GM23248 (cell line): Measurements from ENCODE around the gene SLC25A48. TPM values are rescaled to one million over a fixed set of nuclear protein-coding genes. Genes with fewer than 3 reads are reported as not detected.
"Not testable (repeated sequence)": the region's sequence is repeated elsewhere in the genome, so short reads cannot be mapped to it uniquely, and the experiment has no call there.

Experiments
- DNase-seq: peaks from one replicate; pipeline ENCODE4 v3.0.0-alpha.2; 2015
- H2AFZ ChIP-seq: fragments of 200-600 bp; sonication (generic); 2 replicates; pipeline ENCODE4 v1.6.1; 2016; ENCODE audit warnings: antibody characterized with exemption
- H3F3A ChIP-seq: fragments of 200-600 bp; sonication (generic); 2 replicates; pipeline ENCODE4 v1.6.1; 2016; ENCODE audit warnings: mild to moderate bottlenecking, antibody characterized with exemption, mixed run types; ENCODE audit not compliant: insufficient read depth
- H3K27ac ChIP-seq: fragments of 200-600 bp; sonication (generic); 2 replicates; pipeline ENCODE4 v1.5.1; 2016; ENCODE audit warnings: mild to moderate bottlenecking
- H3K27me3 ChIP-seq: fragments of 200-600 bp; sonication (generic); replicated peaks from 2 replicates; pipeline ENCODE4 v1.6.1; 2016; ENCODE audit warnings: mild to moderate bottlenecking; ENCODE audit not compliant: insufficient read depth
- H3K36me3 ChIP-seq: fragments of 200-600 bp; sonication (generic); 2 replicates; pipeline ENCODE4 v1.6.1; 2016; ENCODE audit warnings: low read depth, mild to moderate bottlenecking
- H3K4me1 ChIP-seq: fragments of 200-600 bp; sonication (generic); 2 replicates; pipeline ENCODE4 v1.6.1; 2016; ENCODE audit warnings: mild to moderate bottlenecking; ENCODE audit not compliant: insufficient read depth
- H3K4me2 ChIP-seq: fragments of 200-600 bp; sonication (generic); one replicate; pipeline ENCODE4 v1.6.1; 2016; ENCODE audit warnings: mild to moderate bottlenecking; ENCODE audit not compliant: unreplicated experiment
- H3K4me3 ChIP-seq: fragments of 200-600 bp; sonication (generic); 2 replicates; pipeline ENCODE4 v1.5.1; 2016; ENCODE audit warnings: mild to moderate bottlenecking
- H3K79me2 ChIP-seq: fragments of 200-600 bp; sonication (generic); 2 replicates; pipeline ENCODE4 v1.6.1; 2016; ENCODE audit warnings: mild to moderate bottlenecking; ENCODE audit not compliant: insufficient read depth
- H3K9ac ChIP-seq: fragments of 200-600 bp; sonication (generic); 2 replicates; pipeline ENCODE4 v1.6.1; 2016; ENCODE audit warnings: mild to moderate bottlenecking
- H3K9me2 ChIP-seq: fragments of 200-600 bp; sonication (generic); 2 replicates; pipeline ENCODE4 v1.6.1; 2016; ENCODE audit warnings: mixed run types, mild to moderate bottlenecking, moderate library complexity; ENCODE audit not compliant: insufficient read depth
- H3K9me3 ChIP-seq: fragments of 200-600 bp; sonication (generic); one replicate; pipeline ENCODE4 v1.6.1; 2017; ENCODE audit warnings: low read depth
- H4K20me1 ChIP-seq: fragments of 200-600 bp; sonication (generic); 2 replicates; pipeline ENCODE4 v1.6.0; 2016; ENCODE audit not compliant: insufficient read depth
- EZH2 ChIP-seq: fragments of 200-600 bp; sonication (generic); IDR thresholded peaks from 2 replicates; pipeline ENCODE4 v1.6.1; 2018; ENCODE audit warnings: antibody characterized with exemption, mild to moderate bottlenecking; ENCODE audit not compliant: insufficient read depth, poor library complexity, severe bottlenecking
- EZH2phosphoT487 ChIP-seq: fragments of 200-600 bp; sonication (generic); IDR thresholded peaks from 2 replicates; pipeline ENCODE4 v1.6.1; 2018; ENCODE audit warnings: antibody characterized with exemption, moderate library complexity, mild to moderate bottlenecking, low read depth; ENCODE audit not compliant: insufficient read depth
- WGBS, 2 experiments: methylation state at CpG; one replicate each; pipeline ENCODE4 v1.1.6; 2015 to 2017; ENCODE audit warnings: low lambda C conversion rate in 2 of 2, low coverage in 1 of 2; ENCODE audit errors: missing lambda C conversion rate in 2 of 2; 5-methylcytosine and 5-hydroxymethylcytosine counted together
- in situ Hi-C: fragments of 300-500 bp; cut with MboI; formaldehyde crosslinking; loops from 2 replicates; pipeline ENCODE4 v1.15.0; 2020
- polyA plus RNA-seq: library from polyadenylated mRNA; unstranded; fragments of >200 nt; fragmentation: Nextera tagmentation; extraction: Ambion mirVana; gene quantifications from 2 replicates; pipeline ENCODE4 v1.2.1, GENCODE V29; 2016
- total RNA-seq: library from RNA; depleted of rRNA; stranded (reverse); fragments of >200 nt; shearing (Covaris generic); gene quantifications from 2 replicates; pipeline ENCODE4 v1.2.3, GENCODE V29; 2014

SLC25A48 gene
- total and polyA plus RNA-seq, 2 experiments from 2014 or later = not detected

DNA sequence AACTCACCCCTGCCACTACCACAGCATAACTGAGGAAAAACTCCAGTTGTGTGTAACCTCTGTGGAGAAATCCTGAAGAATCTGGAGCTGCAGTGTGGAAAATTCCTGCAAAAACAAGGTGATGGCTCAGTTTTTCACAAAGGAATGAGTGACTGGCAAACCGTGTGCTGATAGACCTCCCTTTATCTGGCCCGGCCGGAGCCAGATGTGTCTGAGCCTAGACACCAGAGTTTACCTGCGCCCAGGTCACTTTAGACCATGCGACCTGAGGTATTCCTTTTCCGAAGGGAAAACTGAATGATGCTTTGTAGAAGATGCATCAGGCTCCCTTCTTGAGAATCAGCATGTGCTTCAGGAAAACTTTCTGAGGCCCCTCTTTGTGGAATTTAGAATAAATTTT, 16.2 kb downstream of the SLC25A48 start:
- Histone ChIP-seq H3K4me1 (no peaks in the 10 kb centered on the region), H2AFZ (no peak overlapping the region), H3K27me3 (peaks cover 8% of the 10 kb centered on the region), H3K4me2 (no peak overlapping the region), H3K36me3 (no peaks in the 10 kb centered on the region), H3K9me2 (no peaks in the 10 kb centered on the region), H3K79me2 (no peaks in the 10 kb centered on the region), H3K27ac (no peak overlapping the region), H3K9ac (no peak overlapping the region), H3K4me3 (no peak overlapping the region), H3K9me3 (no peaks in the 10 kb centered on the region), H3F3A (no peaks in the 10 kb centered on the region), H4K20me1 (no peaks in the 10 kb centered on the region)
- in situ Hi-C loops = no loop called here
- TF ChIP-seq EZH2phosphoT487 (no peak), EZH2 (no peak)
- no peak for DNase-seq
- 68 to 76% methylated on average over 6 of the region's 6 CpGs for WGBS, 2 experiments

DNA sequence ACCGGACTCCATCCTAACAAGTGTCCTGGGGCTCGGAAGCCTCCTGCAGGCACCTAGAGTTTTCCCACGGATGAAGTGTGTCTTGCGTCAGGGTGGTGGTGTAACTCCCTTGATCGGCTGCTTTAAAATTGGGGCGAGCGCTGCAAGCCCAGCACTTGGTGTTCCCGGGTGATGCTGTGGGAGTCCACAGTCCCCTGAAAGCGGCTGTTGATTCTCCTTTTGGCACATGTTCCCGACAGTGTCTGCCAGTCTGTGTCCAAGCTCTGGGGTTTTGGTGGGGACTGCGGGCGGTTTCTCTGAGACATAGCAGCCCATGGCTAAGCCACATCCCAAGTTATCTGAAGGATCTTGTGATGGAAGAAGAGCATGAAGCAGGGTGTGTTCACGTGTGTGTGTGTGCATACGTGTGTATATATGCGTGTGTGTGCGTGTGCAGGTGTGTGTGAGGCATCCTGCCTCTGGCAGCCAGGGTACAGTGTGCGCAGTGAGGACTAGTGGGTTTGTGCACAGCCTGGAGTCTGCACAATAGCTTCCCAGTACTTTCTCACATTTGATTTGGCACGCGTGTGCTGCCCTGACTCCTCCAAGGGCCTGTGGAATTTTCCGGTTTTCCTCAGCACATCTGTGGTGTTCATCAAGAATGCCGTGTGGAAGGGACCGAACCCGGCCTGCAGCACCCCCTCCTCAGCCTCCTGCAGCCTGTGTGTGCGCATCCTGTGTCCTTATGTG, 16.9 kb downstream of the SLC25A48 start:
- in situ Hi-C loops = no loop called here
- Histone ChIP-seq H3K9me3 (no peaks in the 10 kb centered on the region), H3K4me3 (no peak overlapping the region), H3K36me3 (no peaks in the 10 kb centered on the region), H3K27me3 (peaks cover 8% of the 10 kb centered on the region), H3F3A (no peaks in the 10 kb centered on the region), H2AFZ (no peak overlapping the region), H4K20me1 (no peaks in the 10 kb centered on the region), H3K9ac (no peak overlapping the region), H3K27ac (no peak overlapping the region), H3K79me2 (no peaks in the 10 kb centered on the region), H3K4me2 (no peak overlapping the region), H3K4me1 (no peaks in the 10 kb centered on the region), H3K9me2 (no peaks in the 10 kb centered on the region)
- DNase-seq = no peak
- TF ChIP-seq EZH2 = no peak
- no peak for TF ChIP-seq EZH2phosphoT487
- WGBS, 2 experiments = 66 to 69% methylated on average over 24 of the region's 24 CpGs

DNA sequence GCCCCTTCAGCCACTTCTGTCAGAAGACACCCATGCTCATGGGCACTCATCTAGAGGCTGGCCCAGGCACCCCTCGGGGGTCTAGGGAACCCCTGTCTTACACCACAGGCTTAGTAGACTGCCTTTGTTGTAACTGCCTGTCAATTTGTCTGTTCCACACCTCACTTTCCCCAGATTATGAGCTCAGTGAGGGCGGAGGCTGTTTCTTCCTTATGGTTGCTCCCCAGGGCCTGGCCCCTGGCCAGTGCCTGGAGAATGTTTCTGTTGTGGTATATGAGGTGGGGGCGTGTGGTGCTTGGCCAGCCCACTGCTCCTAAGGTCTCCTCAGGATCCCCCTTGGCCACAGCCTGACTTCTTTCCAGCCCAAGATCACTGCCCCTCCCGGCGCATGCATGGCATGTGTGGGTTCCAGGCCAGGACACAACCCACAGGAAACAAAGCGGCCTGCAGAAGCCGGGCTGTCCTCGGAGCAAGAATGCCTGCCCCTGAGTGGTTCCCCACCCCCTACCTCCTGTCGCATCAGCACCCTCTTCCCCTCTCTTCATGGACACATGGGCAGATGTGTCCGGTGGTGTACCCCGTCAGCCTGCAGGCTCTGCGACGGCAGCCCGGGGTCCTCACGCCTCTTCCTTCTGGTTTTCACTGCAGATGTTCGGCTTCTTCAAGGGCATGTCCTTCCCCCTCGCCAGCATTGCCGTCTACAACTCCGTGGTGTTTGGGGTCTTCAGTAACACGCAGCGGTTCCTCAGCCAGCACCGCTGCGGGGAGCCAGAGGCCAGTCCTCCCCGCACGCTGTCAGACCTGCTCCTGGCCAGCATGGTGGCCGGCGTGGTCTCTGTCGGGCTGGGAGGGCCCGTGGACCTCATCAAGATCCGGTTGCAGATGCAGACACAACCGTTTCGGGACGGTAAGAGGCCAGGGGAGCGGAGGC, 17.7 kb downstream of the SLC25A48 start:
- Histone ChIP-seq H3K79me2 (no peaks in the 10 kb centered on the region), H3K9ac (no peak overlapping the region), H4K20me1 (no peaks in the 10 kb centered on the region), H3K4me2 (no peak overlapping the region), H3K36me3 (no peaks in the 10 kb centered on the region), H2AFZ (no peak overlapping the region), H3K27me3 (peaks cover 8% of the 10 kb centered on the region), H3K27ac (no peak overlapping the region), H3K9me2 (no peaks in the 10 kb centered on the region), H3K4me3 (no peak overlapping the region), H3F3A (no peaks in the 10 kb centered on the region), H3K9me3 (no peaks in the 10 kb centered on the region), H3K4me1 (no peaks in the 10 kb centered on the region)
- TF ChIP-seq EZH2phosphoT487 (no peak), EZH2 (no peak)
- DNase-seq = no peak
- in situ Hi-C loops = no loop called here
- 66 to 67% methylated on average over 31 to 34 of the region's 34 CpGs for WGBS, 2 experiments

DNA sequence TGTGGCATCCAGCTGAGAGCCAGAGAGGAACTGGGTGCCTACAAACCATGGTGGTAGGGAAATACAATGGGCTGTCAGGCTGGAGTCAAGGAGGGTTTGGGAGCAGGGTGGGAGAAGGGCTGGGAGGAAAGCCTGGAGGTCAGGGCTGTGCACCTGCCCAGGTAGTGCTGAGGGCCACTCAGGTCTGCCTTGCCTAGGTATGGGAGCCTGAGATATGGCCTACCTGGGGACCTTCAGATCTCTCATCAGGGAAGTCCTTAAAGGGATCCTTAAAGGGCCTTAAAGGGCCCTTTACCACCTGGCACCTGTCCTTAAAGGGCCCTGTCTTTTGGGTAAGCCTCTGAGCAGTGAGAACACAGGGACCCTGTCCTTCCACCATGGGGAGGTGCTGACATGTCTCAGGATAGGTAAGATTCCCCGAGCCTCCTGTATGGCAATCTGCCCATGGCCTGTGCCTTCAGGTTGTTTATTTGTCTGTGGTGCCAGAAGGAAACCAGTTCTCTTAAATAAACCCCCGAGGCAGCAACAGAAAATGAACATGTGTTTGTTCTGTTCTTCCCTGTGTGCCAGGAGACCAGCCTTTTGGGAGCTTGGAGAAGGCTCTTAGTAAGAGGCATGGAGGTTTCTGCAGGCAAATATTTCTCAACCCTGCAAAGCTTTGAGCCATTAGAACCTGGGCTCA, 23.3 kb downstream of the SLC25A48 start:
- in situ Hi-C loops = no loop called here
- Histone ChIP-seq H3K79me2 (no peaks in the 10 kb centered on the region), H3K27ac (no peak overlapping the region), H3F3A (no peaks in the 10 kb centered on the region), H4K20me1 (no peaks in the 10 kb centered on the region), H3K9ac (no peak overlapping the region), H3K27me3 (peaks cover 13% of the 10 kb centered on the region), H2AFZ (no peak overlapping the region), H3K9me2 (no peaks in the 10 kb centered on the region), H3K9me3 (no peaks in the 10 kb centered on the region), H3K4me2 (no peak overlapping the region), H3K36me3 (no peaks in the 10 kb centered on the region), H3K4me3 (no peak overlapping the region), H3K4me1 (no peaks in the 10 kb centered on the region)
- 26 to 35% methylated on average over 2 of the region's 2 CpGs for WGBS, 2 experiments
- TF ChIP-seq EZH2 (no peak), EZH2phosphoT487 (no peak)
- DNase-seq = no peak

DNA sequence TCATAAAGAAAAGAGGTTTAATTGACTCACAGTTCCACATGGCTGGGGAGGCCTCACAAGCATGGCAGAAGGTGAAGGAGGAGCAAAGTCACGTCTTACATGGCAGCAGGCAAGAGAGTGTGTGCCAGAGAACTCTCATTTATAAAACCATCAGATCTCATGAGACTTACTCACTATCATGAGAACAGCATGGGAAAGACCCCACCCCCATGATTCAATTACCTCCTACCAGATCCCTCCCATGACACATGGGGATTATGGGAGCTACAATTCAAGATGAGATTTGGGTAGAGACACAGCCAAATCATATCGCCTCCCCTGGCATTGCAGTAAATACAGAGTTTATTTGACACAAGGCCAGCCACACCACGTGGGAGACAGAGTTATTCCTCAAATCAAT, 24.7 kb downstream of the SLC25A48 start:
- H3K36me3 ChIP-seq, H3K4me3 ChIP-seq, in situ Hi-C loops, H3K9me2 ChIP-seq, H3K27me3 ChIP-seq, H3K4me1 ChIP-seq, H3K9ac ChIP-seq, H2AFZ ChIP-seq, H4K20me1 ChIP-seq, H3K9me3 ChIP-seq, H3K27ac ChIP-seq, H3K4me2 ChIP-seq, H3K79me2 ChIP-seq, DNase-seq, H3F3A ChIP-seq: not testable (repeated sequence)
- 41 to 49% methylated on average over 3 of the region's 3 CpGs for WGBS, 2 experiments
